H1 (cell line): ENCODE results near the gene USH1C. TPM values are rescaled to one million over a fixed set of nuclear protein-coding genes. Genes with fewer than 3 reads are reported as not detected.

Source experiments
- CTCF ChIA-PET: fragments of 300-600 bp; sonication (Branson Sonifier 250); formaldehyde crosslinking; loops from one replicate; lab custom pipeline; 2021; ENCODE audit not compliant: partially characterized antibody; lab: Charles Lee
- POLR2A ChIA-PET: fragments of 300-600 bp; sonication (Branson Sonifier 250); formaldehyde crosslinking; loops from one replicate; lab custom pipeline; 2021; ENCODE audit warnings: inconsistent platforms; ENCODE audit not compliant: partially characterized antibody; lab: Charles Lee
- DNase-seq, 2 experiments: peaks; one replicate each; pipeline versions ENCODE4 v3.0.0 to v3.0.0-alpha.2; 2010 to 2022; ENCODE audit warnings: low spot score in 2 of 2, low read depth in 1 of 2, mixed read lengths in 1 of 2
- FAIRE-seq: peaks from 2 replicates; lab custom pipeline; 2011; peaks lifted over from hg19 to GRCh38; lab: Jason Lieb, UNC
- H2AFZ ChIP-seq: 2 replicates; pipeline ENCODE4 v1.8.1; 2012; ENCODE audit warnings: low read length, inconsistent platforms
- H2AK5ac ChIP-seq: 2 replicates; pipeline ENCODE4 v1.6.1; 2013; ENCODE audit warnings: low read depth, low read length
- H2BK120ac ChIP-seq: replicated peaks from 2 replicates; pipeline ENCODE3; 2013; ENCODE audit warnings: low read depth, low read length, inconsistent platforms
- H2BK12ac ChIP-seq: 2 replicates; pipeline ENCODE4 v1.6.1; 2013; ENCODE audit warnings: low read depth, low read length
- H2BK15ac ChIP-seq: 2 replicates; pipeline ENCODE4 v1.6.1; 2013; ENCODE audit warnings: low read length
- H2BK20ac ChIP-seq: 2 replicates; pipeline ENCODE4 v1.6.1; 2013; ENCODE audit warnings: low read length
- H2BK5ac ChIP-seq: 2 replicates; pipeline ENCODE4 v1.6.1; 2013; ENCODE audit warnings: low read depth, low read length
- H3K14ac ChIP-seq: 2 replicates; pipeline ENCODE4 v1.6.1; 2013; ENCODE audit warnings: inconsistent platforms; ENCODE audit not compliant: insufficient read length
- H3K18ac ChIP-seq: 2 replicates; pipeline ENCODE4 v1.6.1; 2013; ENCODE audit warnings: low read length; ENCODE audit errors: extremely low read depth
- H3K23ac ChIP-seq: 2 replicates; pipeline ENCODE4 v1.6.1; 2013; ENCODE audit warnings: inconsistent platforms; ENCODE audit not compliant: insufficient read length
- H3K23me2 ChIP-seq: 2 replicates; pipeline ENCODE4 v1.6.1; 2013; ENCODE audit warnings: low read depth, low read length
- H3K27ac ChIP-seq: 2 replicates; pipeline ENCODE4 v1.6.1; 2011; ENCODE audit warnings: low read depth, low read length, inconsistent platforms
- H3K27me3 ChIP-seq, 4 experiments: replicated peaks in 1 of 4; 1 replicate in 1 of 4; 2 replicates in 3 of 4; pipeline versions ENCODE4 v1.6.1 to v1.8.1; 2011 to 2013; ENCODE audit warnings: low read length in 3 of 4, mild to moderate bottlenecking in 3 of 4, inconsistent platforms in 2 of 4, mixed read lengths in 2 of 4, moderate library complexity in 1 of 4; ENCODE audit not compliant: control insufficient read depth in 3 of 4, insufficient read depth in 3 of 4; ENCODE audit errors: extremely low read depth in 1 of 4
- H3K36me3 ChIP-seq, 4 experiments: 2 replicates each; pipeline versions ENCODE4 v1.6.1 to v1.8.1; 2011 to 2013; ENCODE audit warnings: mild to moderate bottlenecking in 4 of 4, low read length in 3 of 4, moderate library complexity in 2 of 4, control low read depth in 1 of 4, inconsistent platforms in 1 of 4; ENCODE audit not compliant: insufficient read depth in 4 of 4, control insufficient read depth in 2 of 4
- H3K4ac ChIP-seq: replicated peaks from 2 replicates; pipeline ENCODE3; 2013; ENCODE audit warnings: low read length, low read depth, mixed read lengths, inconsistent platforms; ENCODE audit not compliant: insufficient read length
- H3K4me1 ChIP-seq, 4 experiments: replicated peaks in 1 of 4; 1 replicate in 1 of 4; 2 replicates in 3 of 4; pipeline versions ENCODE4 v1.6.1 to v1.8.1; 2011 to 2013; ENCODE audit warnings: low read length in 3 of 4, inconsistent platforms in 2 of 4, mixed read lengths in 1 of 4; ENCODE audit not compliant: insufficient read depth in 4 of 4, control insufficient read depth in 3 of 4
- H3K4me2 ChIP-seq, 2 experiments: 2 replicates each; pipeline versions ENCODE4 v1.6.1 to v1.8.1; 2011 to 2013; ENCODE audit warnings: low read depth in 2 of 2, low read length in 2 of 2, control low read depth in 1 of 2, inconsistent platforms in 1 of 2, mild to moderate bottlenecking in 1 of 2; ENCODE audit not compliant: insufficient read depth in 1 of 2
- H3K4me3 ChIP-seq, 4 experiments: fragments of 200-600, 300-600 bp in 1 of 4; sonication (generic), shearing (Covaris generic), sonication (Bioruptor Twin) in 1 of 4; 2 replicates each; pipeline versions ENCODE4 v1.5.1 to v1.8.1; 2011 to 2016; ENCODE audit warnings: low read length in 4 of 4, low read depth in 3 of 4, control low read depth in 2 of 4, inconsistent platforms in 2 of 4, mild to moderate bottlenecking in 2 of 4, mixed read lengths in 1 of 4, moderate library complexity in 1 of 4; ENCODE audit not compliant: insufficient read depth in 2 of 4; ENCODE audit errors: extremely low read depth in 1 of 4
- H3K56ac ChIP-seq: replicated peaks from 2 replicates; pipeline ENCODE3; 2013; ENCODE audit warnings: low read depth, mild to moderate bottlenecking, mixed read lengths, low read length, inconsistent platforms; ENCODE audit not compliant: insufficient read length
- H3K79me1 ChIP-seq: 2 replicates; pipeline ENCODE4 v1.6.1; 2013; ENCODE audit warnings: low read depth, low read length, control low read depth
- H3K79me2 ChIP-seq, 2 experiments: 2 replicates each; pipeline versions ENCODE4 v1.6.1 to v1.8.1; 2012 to 2013; ENCODE audit warnings: low read length in 2 of 2, mild to moderate bottlenecking in 2 of 2, inconsistent platforms in 1 of 2; ENCODE audit not compliant: insufficient read depth in 2 of 2, control insufficient read depth in 1 of 2
- H3K9ac ChIP-seq, 4 experiments: replicated peaks in 1 of 4; 1 replicate in 1 of 4; 2 replicates in 3 of 4; pipeline versions ENCODE4 v1.6.1 to v1.8.1; 2011 to 2013; ENCODE audit warnings: low read depth in 3 of 4, low read length in 3 of 4, control low read depth in 2 of 4, mild to moderate bottlenecking in 2 of 4, moderate library complexity in 2 of 4, inconsistent platforms in 1 of 4; ENCODE audit errors: extremely low read depth in 1 of 4
- H3K9me3 ChIP-seq, 2 experiments: 2 replicates each; pipeline versions ENCODE4 v1.6.1 to v1.8.1; 2012 to 2013; ENCODE audit warnings: mild to moderate bottlenecking in 2 of 2, moderate library complexity in 2 of 2, control low read depth in 1 of 2, inconsistent platforms in 1 of 2, low read depth in 1 of 2, low read length in 1 of 2, mixed read lengths in 1 of 2; ENCODE audit not compliant: insufficient read depth in 2 of 2
- H4K20me1 ChIP-seq, 2 experiments: replicated peaks in 1 of 2; 2 replicates each; pipeline versions ENCODE3 to v1.8.1; 2011 to 2013; ENCODE audit warnings: inconsistent platforms in 2 of 2, low read length in 2 of 2, mild to moderate bottlenecking in 1 of 2; ENCODE audit not compliant: insufficient read depth in 2 of 2, control insufficient read depth in 1 of 2
- H4K5ac ChIP-seq: 2 replicates; pipeline ENCODE4 v1.6.1; 2013; ENCODE audit warnings: low read length, low read depth, mixed read lengths, inconsistent platforms; ENCODE audit not compliant: insufficient read length
- H4K8ac ChIP-seq: 2 replicates; pipeline ENCODE4 v1.8.0; 2013; ENCODE audit warnings: mild to moderate bottlenecking, moderate library complexity, low read length, inconsistent platforms; ENCODE audit not compliant: insufficient read depth; ENCODE audit errors: extremely low read depth
- H4K91ac ChIP-seq: replicated peaks from 2 replicates; pipeline ENCODE3; 2013; ENCODE audit warnings: low read length, mixed read lengths, inconsistent platforms; ENCODE audit not compliant: insufficient read length
- MAFK ChIP-seq: IDR thresholded peaks from 2 replicates; pipeline ENCODE4 v1.6.1; 2012; ENCODE audit warnings: low read depth, mild to moderate bottlenecking, improper control_type of control experiment, low read length
- PHF8 ChIP-seq: fragments of 200-600 bp; sonication (generic); conservative IDR thresholded peaks from 2 replicates; pipeline ENCODE4 v1.7.1; 2012; ENCODE audit warnings: low read depth, mild to moderate bottlenecking, inconsistent platforms, low read length, moderate library complexity
- POLR2AphosphoS5 ChIP-seq: IDR thresholded peaks from 2 replicates; pipeline ENCODE4 v1.6.1; 2011; ENCODE audit warnings: low read depth, low read length
- SRF ChIP-seq: IDR thresholded peaks from 2 replicates; pipeline ENCODE4 v1.6.1; 2011; ENCODE audit warnings: mild to moderate bottlenecking, low read depth, low read length, moderate library complexity
- WGBS, 2 experiments: shearing (Covaris generic) in 1 of 2; methylation state at CpG; one replicate each; pipeline versions ENCODE4 v1.1.6 to v1.1.7; 2013 to 2015; ENCODE audit warnings: low lambda C conversion rate in 2 of 2, mixed read lengths in 2 of 2, inconsistent platforms in 1 of 2, low coverage in 1 of 2, missing lambda C conversion rate in 1 of 2; ENCODE audit not compliant: insufficient replicate concordance in 2 of 2, insufficient coverage in 1 of 2, insufficient read length in 1 of 2; ENCODE audit errors: extremely low coverage in 1 of 2, missing lambda C conversion rate in 1 of 2; 5-methylcytosine and 5-hydroxymethylcytosine counted together
- polyA plus RNA-seq, 7 experiments: library from polyadenylated mRNA; depleted of rRNA in 3 of 7; stranded (reverse) in 5 of 7; unstranded in 2 of 7; fragments of >200 nt in 5 of 7; fragments of 200-250 nt in 2 of 7; gene quantifications; 1 replicate in 5 of 7; 2 replicates in 1 of 7; 4 replicates in 1 of 7; pipeline versions ENCODE4 v1.2.1 to v1.2.3, GENCODE V29; 2011 to 2013; ENCODE audit warnings: missing spikeins in 2 of 7, mixed read lengths in 2 of 7
- total RNA-seq: library from RNA; stranded (reverse); fragmentation: NEBNext Ultra II Directional; extraction: Animal tissue kit (Norgen Biotek cat#: 25700); gene quantifications from 2 replicates; pipeline ENCODE4 v1.2.1, GENCODE V29; 2021
- TF ChIP-seq, protein P1 (sequence below): IDR thresholded peaks from 2 replicates; pipeline ENCODE4 v1.6.1; 2012; ENCODE audit warnings: inconsistent platforms

Gene USH1C
- total and polyA plus RNA-seq, 2 of the 8 experiments (the other 6 are each of a cell fraction or from before 2014, with no cell fraction given), result 1.3 to 1.6 TPM

DNA sequence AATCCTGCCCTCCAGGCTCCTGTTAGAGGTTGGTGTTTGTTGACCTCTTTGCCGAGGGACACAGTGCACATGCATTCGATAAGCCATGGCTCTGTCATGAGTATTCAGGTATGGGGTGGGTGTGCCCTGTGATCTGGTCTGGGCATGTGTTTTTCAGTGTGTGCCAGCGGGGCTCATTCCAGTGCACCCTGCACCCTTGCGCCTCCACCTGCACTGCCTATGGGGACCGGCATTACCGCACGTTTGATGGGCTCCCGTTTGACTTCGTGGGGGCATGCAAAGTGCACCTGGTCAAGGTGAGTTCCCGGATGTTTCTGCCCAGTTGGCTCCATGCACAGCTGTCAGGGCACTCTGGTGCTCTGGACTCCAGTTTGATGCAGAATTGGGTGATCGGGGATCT lies 47.1 kb upstream of the USH1C start:
- Histone ChIP-seq H2AK5ac (no peak overlapping the region), H4K91ac (no peak overlapping the region), H3K4me2 (no peak overlapping the region), H3K36me3 (no peaks in the 10 kb centered on the region), H4K8ac (no peak overlapping the region), H3K4ac (no peak overlapping the region), H3K18ac (no peak overlapping the region), H2BK20ac (no peak overlapping the region), H3K56ac (no peak overlapping the region), H2BK120ac (no peak overlapping the region), H4K20me1 (no peaks in the 10 kb centered on the region), H3K9me3 (0 out of 4 replicates have a peak, but pooled peaks cover 0 to 6% of the 10 kb centered on the region in 2 experiments), H3K27me3 (no peaks in the 10 kb centered on the region; a peak in 1 of 7 replicates), H3K23ac (no peak overlapping the region), H3K79me1 (no peaks in the 10 kb centered on the region), H3K79me2 (no peaks in the 10 kb centered on the region), H2AFZ (no peak overlapping the region), H3K4me1 (no peaks in the 10 kb centered on the region), H4K5ac (no peak overlapping the region), H2BK15ac (no peak overlapping the region)
- FAIRE-seq, result no peak
- POLR2A ChIA-PET, result no interaction called here
- WGBS, 2 experiments, result 89% methylated on average over 11 of the region's 11 CpGs; no CpG with 5 or more reads in 1 of the 2 experiments
- CTCF ChIA-PET, result interaction anchor here (0.8 to 12.8 kb wide), 3 partner anchors 130 to 388 kb away, joined by 3 to 165 read pairs (median 66); partner anchors contain the start of genes KCNC1 and MYOD1
- TF ChIP-seq SRF (no peak), POLR2AphosphoS5 (no peak), MAFK (no peak), PHF8 (no peak)
- TF ChIP-seq, protein P1, sequence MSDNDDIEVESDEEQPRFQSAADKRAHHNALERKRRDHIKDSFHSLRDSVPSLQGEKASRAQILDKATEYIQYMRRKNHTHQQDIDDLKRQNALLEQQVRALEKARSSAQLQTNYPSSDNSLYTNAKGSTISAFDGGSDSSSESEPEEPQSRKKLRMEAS, result no peak
- TF ChIP-seq, all 59 proteins: peak for 0
- Histone ChIP-seq H3K23me2 (no peaks in the 10 kb centered on the region), H3K9ac (no peak overlapping the region), H3K4me3 (no peak overlapping the region), H3K14ac (no peak overlapping the region), H2BK12ac (no peak overlapping the region), H3K27ac (no peak overlapping the region), H2BK5ac (no peak overlapping the region)
- DNase-seq, result peak in 1 of 2 experiments; percentile 10
